Caco-2 (cell line): ENCODE data around the gene GBP7. TPM values are rescaled to one million over a fixed set of nuclear protein-coding genes. Genes with fewer than 3 reads are reported as not detected.

Source experiments
- BruUV-seq: library from RNA; stranded (reverse); fragments of 400-500 nt; replicated peaks from 2 replicates; lab custom pipeline; 2021; lab: Mats Ljungman, UMichigan
- CTCF ChIA-PET: fragments of 300-600 bp; sonication (Branson Sonifier 250); formaldehyde crosslinking; loops from one replicate; lab custom pipeline; 2022; ENCODE audit warnings: antibody characterized with exemption; lab: Charles Lee
- POLR2A ChIA-PET: fragments of 300-600 bp; sonication (Branson Sonifier 250); formaldehyde crosslinking; loops from one replicate; lab custom pipeline; 2022; ENCODE audit warnings: antibody characterized with exemption; lab: Charles Lee
- DNase-seq, 2 experiments: peaks; one replicate each; pipeline versions ENCODE4 v3.0.0 to v3.0.0-alpha.2; 2020 to 2022
- H3K27me3 ChIP-seq: replicated peaks from 2 replicates; pipeline ENCODE4 v1.6.0; 2011; ENCODE audit warnings: low read length; ENCODE audit not compliant: control insufficient read depth, insufficient read depth
- H3K36me3 ChIP-seq: 2 replicates; pipeline ENCODE4 v1.5.1; 2011; ENCODE audit warnings: low read length; ENCODE audit not compliant: control insufficient read depth, insufficient read depth
- H3K4me1 ChIP-seq: fragments of 250-450 bp; sonication (Bioruptor Pico); 2 replicates; pipeline ENCODE4 v1.5.1; 2020; ENCODE audit warnings: mild to moderate bottlenecking
- H3K4me3 ChIP-seq: 2 replicates; pipeline ENCODE4 v1.5.1; 2011; ENCODE audit warnings: low read depth, mild to moderate bottlenecking, control low read depth, low read length
- H3K9me3 ChIP-seq: fragments of 250-450 bp; sonication (Bioruptor Pico); 2 replicates; pipeline ENCODE4 v1.5.1; 2020; ENCODE audit warnings: mild to moderate bottlenecking, moderate library complexity
- H3K27ac Mint-ChIP-seq: one replicate; pipeline ENCODE4 v1.8.0; 2022; ENCODE audit warnings: mixed read lengths; ENCODE audit not compliant: unreplicated experiment
- H3K27me3 Mint-ChIP-seq: one replicate; pipeline ENCODE4 v1.8.0; 2022; ENCODE audit warnings: mixed read lengths; ENCODE audit not compliant: insufficient read depth, unreplicated experiment
- H3K36me3 Mint-ChIP-seq: one replicate; pipeline ENCODE4 v1.8.0; 2022; ENCODE audit warnings: mild to moderate bottlenecking, mixed read lengths; ENCODE audit not compliant: insufficient read depth, unreplicated experiment
- H3K4me1 Mint-ChIP-seq: one replicate; pipeline ENCODE4 v1.8.0; 2022; ENCODE audit warnings: low read depth, mixed read lengths; ENCODE audit not compliant: unreplicated experiment
- H3K4me3 Mint-ChIP-seq: one replicate; pipeline ENCODE4 v1.8.0; 2022; ENCODE audit warnings: mild to moderate bottlenecking, moderate library complexity, mixed read lengths; ENCODE audit not compliant: unreplicated experiment
- H3K9me3 Mint-ChIP-seq: one replicate; pipeline ENCODE4 v1.8.0; 2022; ENCODE audit warnings: mixed read lengths; ENCODE audit not compliant: unreplicated experiment
- CTCF ChIP-seq, 2 experiments: fragments of 200-600 bp in 1 of 2; IDR thresholded peaks; 1 replicate in 1 of 2; 2 replicates in 1 of 2; pipeline versions ENCODE4 v1.5.1 to v1.8.0; 2011 to 2022; ENCODE audit warnings: antibody characterized with exemption in 1 of 2, control low read depth in 1 of 2, inconsistent platforms in 1 of 2, low read depth in 1 of 2, low read length in 1 of 2, mild to moderate bottlenecking in 1 of 2, moderate library complexity in 1 of 2; ENCODE audit not compliant: insufficient read depth in 1 of 2, severe bottlenecking in 1 of 2, unreplicated experiment in 1 of 2
- intact Hi-C: fragments of 100-400 bp; cut with micrococcal nuclease; formaldehyde crosslinking; loops from one replicate; pipeline ENCODE4 v1.10.0; 2022; ENCODE audit not compliant: unreplicated experiment
- total RNA-seq: library from RNA; stranded (reverse); gene quantifications from 2 replicates; pipeline ENCODE4 v1.2.3, GENCODE V29; 2022

GBP7 gene
- total RNA-seq, 1 experiment from 2014 or later, result not detected

GRCh38 chr1:89149229-89149628 lies 26.6 kb downstream of the GBP7 start:
- Histone ChIP-seq H3K4me3 (no peak overlapping the region), H3K27me3 (no peaks in the 10 kb centered on the region), H3K36me3 (no peaks in the 10 kb centered on the region), H3K4me1 (no peaks in the 10 kb centered on the region), H3K9me3 (no peaks in the 10 kb centered on the region)
- intact Hi-C loops, result loop anchor here (1.0 to 10.0 kb wide), 2 partner anchors 151 to 306 kb away; no protein-coding TSS in a partner anchor
- no peaks in the 10 kb centered on the region for H3K36me3 Mint-ChIP-seq
- DNase-seq, result peak; percentile 35 to 53
- no peaks in the 10 kb centered on the region for H3K4me1 Mint-ChIP-seq
- no peaks in the 10 kb centered on the region for H3K9me3 Mint-ChIP-seq
- H3K27me3 Mint-ChIP-seq, result no peaks in the 10 kb centered on the region
- ChIA-PET POLR2A (no interaction called here), CTCF (interaction anchor here (0.6 kb wide), 1 partner anchor 472 kb away, joined by 3 read pairs; no protein-coding TSS in a partner anchor)
- peak in 1 of 2 experiments; percentile 28 for TF ChIP-seq CTCF (IDR thresholded peaks at IDR 0.05; ENCODE audit: insufficient read depth in 1 of 2, low read depth in 1 of 2, low read length in 1 of 2, severe bottlenecking in 1 of 2, unreplicated experiment in 1 of 2)
- H3K27ac Mint-ChIP-seq, result no peak overlapping the region
- H3K4me3 Mint-ChIP-seq, result no peak overlapping the region
- no TSS peak for BruUV-seq

GRCh38 chr1:89147678-89148658 lies 27.8 kb downstream of the GBP7 start:
- no TSS peak for BruUV-seq
- Histone ChIP-seq H3K36me3 (no peaks in the 10 kb centered on the region), H3K4me1 (no peaks in the 10 kb centered on the region), H3K9me3 (no peaks in the 10 kb centered on the region), H3K4me3 (no peak overlapping the region), H3K27me3 (no peaks in the 10 kb centered on the region)
- Mint-ChIP-seq H3K27ac (no peak overlapping the region), H3K4me1 (no peaks in the 10 kb centered on the region), H3K27me3 (no peaks in the 10 kb centered on the region), H3K9me3 (no peaks in the 10 kb centered on the region), H3K4me3 (no peak overlapping the region), H3K36me3 (no peaks in the 10 kb centered on the region)
- POLR2A ChIA-PET, result no interaction called here
- no peak for DNase-seq
- TF ChIP-seq CTCF (IDR thresholded peaks at IDR 0.05; ENCODE audit: insufficient read depth in 1 of 2, low read depth in 1 of 2, low read length in 1 of 2, severe bottlenecking in 1 of 2, unreplicated experiment in 1 of 2), result no peak
- CTCF ChIA-PET, result no interaction called here
- intact Hi-C loops, result loop anchor here (10.0 kb wide), 1 partner anchor 307 kb away; no protein-coding TSS in a partner anchor

- H3K4me1 ChIP-seq, result no peaks in the 10 kb centered on the region
- no peaks in the 10 kb centered on the region for H3K9me3 Mint-ChIP-seq
- no peaks in the 10 kb centered on the region for H3K36me3 ChIP-seq
- BruUV-seq, result no TSS peak
- H3K4me3 ChIP-seq, result no peak overlapping the region
- no peaks in the 10 kb centered on the region for H3K9me3 ChIP-seq
- H3K27me3 Mint-ChIP-seq, result no peaks in the 10 kb centered on the region
- no peak for DNase-seq
- H3K4me3 Mint-ChIP-seq, result no peak overlapping the region
- no peaks in the 10 kb centered on the region for H3K27me3 ChIP-seq
- H3K36me3 Mint-ChIP-seq, result no peaks in the 10 kb centered on the region
- no peaks in the 10 kb centered on the region for H3K4me1 Mint-ChIP-seq
- TF ChIP-seq CTCF (IDR thresholded peaks at IDR 0.05; ENCODE audit: insufficient read depth in 1 of 2, low read depth in 1 of 2, low read length in 1 of 2, severe bottlenecking in 1 of 2, unreplicated experiment in 1 of 2), result no peak
- no peak overlapping the region for H3K27ac Mint-ChIP-seq
- intact Hi-C loops, result loop anchor here (10.0 kb wide), 1 partner anchor 308 kb away; no protein-coding TSS in a partner anchor
- CTCF ChIA-PET, result no interaction called here
- POLR2A ChIA-PET, result no interaction called here
Observed at GRCh38 chr1:89146721-89147120, 29.1 kb downstream of the GBP7 start.
